HepG2 (cell line): ENCODE measurements around the gene SMAD3. TPM values are rescaled to one million over a fixed set of nuclear protein-coding genes. Genes with fewer than 3 reads are reported as not detected.
A peak's percentile ranks its signal among the peaks of the same experiment; 100 is the strongest.

Experiments
- EP300 ChIP-seq, 3 experiments: sonication (generic) in 1 of 3; formaldehyde crosslinking in 1 of 3; IDR thresholded peaks; 2 replicates each; pipeline versions ENCODE4 v1.5.1 to v1.6.1; 2011 to 2020; ENCODE audit warnings: low read depth in 2 of 3, low read length in 2 of 3, borderline replicate concordance in 1 of 3, improper control_type of control experiment in 1 of 3, mild to moderate bottlenecking in 1 of 3, missing genetic modification reagents in 1 of 3, moderate library complexity in 1 of 3
- ETV5 ChIP-seq: IDR thresholded peaks from 2 replicates; pipeline ENCODE4 v1.6.1; 2018; ENCODE audit warnings: missing biosample characterization, missing genetic modification reagents, inconsistent platforms, borderline replicate concordance
- FOXA3 ChIP-seq: IDR thresholded peaks from 2 replicates; pipeline ENCODE4 v1.6.1; 2016; ENCODE audit warnings: missing genetic modification reagents, missing compliant biosample characterization
- HES4 ChIP-seq: sonication (generic); formaldehyde crosslinking; IDR thresholded peaks from 2 replicates; pipeline ENCODE4 v1.9.0; 2021; ENCODE audit warnings: mild to moderate bottlenecking, missing genetic modification reagents, borderline replicate concordance
- MZF1 ChIP-seq: sonication (generic); formaldehyde crosslinking; IDR thresholded peaks from 2 replicates; pipeline ENCODE4 v1.8.1; 2023; ENCODE audit warnings: mild to moderate bottlenecking, missing genetic modification reagents, borderline replicate concordance
- NFE2L1 ChIP-seq: sonication (generic); formaldehyde crosslinking; IDR thresholded peaks from 2 replicates; pipeline ENCODE4 v1.4.0; 2020; ENCODE audit warnings: missing genetic modification reagents, mild to moderate bottlenecking, borderline replicate concordance
- PHF21A ChIP-seq: sonication (generic); formaldehyde crosslinking; IDR thresholded peaks from 2 replicates; pipeline ENCODE4 v1.5.0; 2020; ENCODE audit warnings: mild to moderate bottlenecking, missing genetic modification reagents
- PHF5A ChIP-seq: IDR thresholded peaks from one replicate; pipeline ENCODE4 v1.6.1; 2018; ENCODE audit warnings: low read depth, missing genetic modification reagents; ENCODE audit not compliant: unreplicated experiment
- POGZ ChIP-seq: sonication (generic); formaldehyde crosslinking; IDR thresholded peaks from 2 replicates; pipeline ENCODE4 v1.4.0; 2020; ENCODE audit warnings: mild to moderate bottlenecking, missing genetic modification reagents
- POLR2G ChIP-seq: fragments of 200-400 bp; formaldehyde crosslinking; IDR thresholded peaks from 2 replicates; pipeline ENCODE4 v1.6.1; 2018; ENCODE audit warnings: mild to moderate bottlenecking, low read depth, low read length, moderate library complexity
- RARA ChIP-seq: IDR thresholded peaks from 2 replicates; pipeline ENCODE4 v1.6.1; 2016; ENCODE audit warnings: missing genetic modification reagents, missing compliant biosample characterization
- RFX3 ChIP-seq: IDR thresholded peaks from 2 replicates; pipeline ENCODE4 v1.6.1; 2016; ENCODE audit warnings: missing biosample characterization, missing genetic modification reagents
- SKI ChIP-seq: fragments of 450-650 bp; IDR thresholded peaks from one replicate; pipeline ENCODE4 v1.6.1; 2018; ENCODE audit warnings: mild to moderate bottlenecking; ENCODE audit not compliant: partially characterized antibody
- SP5 ChIP-seq: IDR thresholded peaks from 2 replicates; pipeline ENCODE4 v1.6.1; 2016; ENCODE audit warnings: low read depth, borderline replicate concordance
- ZBTB38 ChIP-seq: sonication (generic); formaldehyde crosslinking; IDR thresholded peaks from 2 replicates; pipeline ENCODE4 v1.5.1; 2020; ENCODE audit warnings: mild to moderate bottlenecking, missing genetic modification reagents
- ZEB1 ChIP-seq: IDR thresholded peaks from 2 replicates; pipeline ENCODE4 v1.6.1; 2012; ENCODE audit warnings: mild to moderate bottlenecking, low read depth, inconsistent platforms; ENCODE audit not compliant: insufficient replicate concordance
- ZNF205 ChIP-seq: IDR thresholded peaks from 2 replicates; pipeline ENCODE4 v1.6.1; 2018; ENCODE audit warnings: missing biosample characterization, missing genetic modification reagents
- ZNF274 ChIP-seq: sonication (generic); formaldehyde crosslinking; IDR thresholded peaks from 2 replicates; pipeline ENCODE4 v1.5.1; 2020; ENCODE audit warnings: mild to moderate bottlenecking, missing genetic modification reagents
- ZNF510 ChIP-seq: sonication (generic); formaldehyde crosslinking; IDR thresholded peaks from 2 replicates; pipeline ENCODE4 v1.4.0; 2020; ENCODE audit warnings: low read depth, mild to moderate bottlenecking, missing genetic modification reagents
- ZSCAN25 ChIP-seq: sonication (generic); formaldehyde crosslinking; IDR thresholded peaks from 2 replicates; pipeline ENCODE4 v1.8.0; 2022; ENCODE audit warnings: mild to moderate bottlenecking, missing genetic modification reagents
- polyA plus RNA-seq, 8 experiments: library from polyadenylated mRNA; depleted of rRNA in 3 of 8; stranded (reverse) in 7 of 8; unstranded in 1 of 8; fragments of >200 nt; fragmentation: Illumina TruSeq in 4 of 8; extraction: Trizol in 4 of 8; gene quantifications; 2 replicates each; pipeline versions ENCODE4 v1.2.1 to v1.2.3, GENCODE V29; 2011 to 2016; ENCODE audit warnings: low read depth in 4 of 8, missing spikeins in 1 of 8, mixed read lengths in 1 of 8; ENCODE audit not compliant: insufficient read depth in 1 of 8
- total RNA-seq, 5 experiments: library from RNA; depleted of rRNA; stranded (reverse); fragments of >200 nt; fragmentation: Illumina TruSeq; extraction: Trizol; gene quantifications; 2 replicates each; pipeline ENCODE4 v1.2.3, GENCODE V29; 2016; ENCODE audit warnings: low read depth in 1 of 5
- TF ChIP-seq, protein P1 (sequence below): sonication (generic); formaldehyde crosslinking; IDR thresholded peaks from 2 replicates; pipeline ENCODE4 v1.4.0; 2020; ENCODE audit warnings: missing genetic modification reagents, mild to moderate bottlenecking, borderline replicate concordance
- TF ChIP-seq, protein P2 (sequence below): IDR thresholded peaks from 2 replicates; pipeline ENCODE4 v1.6.1; 2016; ENCODE audit warnings: mild to moderate bottlenecking
- TF ChIP-seq, protein P3 (sequence below): sonication (generic); formaldehyde crosslinking; IDR thresholded peaks from 2 replicates; pipeline ENCODE4 v1.4.0; 2020; ENCODE audit warnings: mild to moderate bottlenecking, missing genetic modification reagents

The SMAD3 gene
- total and polyA plus RNA-seq, 2 of the 13 experiments (the other 11 are each of a cell fraction or from before 2014, with no cell fraction given): 8.6 to 56.3 TPM

DNA sequence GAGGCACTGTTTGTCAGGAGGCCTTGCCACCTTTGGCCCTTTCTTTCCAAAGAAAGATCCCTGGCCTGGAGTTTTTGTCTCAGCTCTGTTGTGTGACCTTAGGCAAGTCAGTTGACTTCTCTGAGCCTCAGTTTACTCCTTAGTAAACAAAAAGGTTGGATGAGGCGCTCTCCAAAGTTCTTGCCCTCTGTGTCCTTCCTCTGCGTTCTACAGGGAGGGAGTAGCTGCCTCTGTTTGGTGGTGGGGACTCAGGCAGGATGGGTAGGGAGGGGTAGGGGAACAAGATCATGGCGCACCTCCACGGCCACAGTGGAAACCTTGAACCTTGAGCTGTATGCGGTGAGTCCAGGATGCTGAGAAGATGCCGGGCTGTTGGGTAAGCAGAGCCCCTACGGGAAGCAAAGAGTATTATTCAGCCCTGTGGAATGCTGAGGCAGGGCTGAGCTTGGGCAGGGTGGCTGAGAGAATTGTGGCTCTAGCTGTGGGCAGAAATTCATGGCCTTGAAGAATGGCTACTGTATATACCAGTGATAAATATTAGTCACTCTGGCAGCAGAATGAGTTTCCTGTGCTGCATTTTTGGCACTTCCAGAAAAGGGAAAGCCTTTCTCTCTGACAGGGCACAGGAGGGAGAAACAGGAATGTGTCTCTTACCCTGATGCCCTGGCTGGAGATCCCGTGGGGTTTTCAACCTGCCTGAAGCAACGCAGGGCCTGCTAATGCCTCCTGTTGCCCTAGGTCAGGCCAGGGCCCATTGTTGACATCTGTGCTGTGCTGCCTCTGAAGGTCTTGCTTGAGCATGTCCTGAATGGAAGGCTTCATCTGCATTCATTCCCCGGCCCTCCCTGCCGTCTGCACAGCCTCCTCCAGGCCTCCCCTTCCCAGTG lies 39.9 kb downstream of the SMAD3 start (continued):
- no peak for TF ChIP-seq RFX3 (CRISPR knock-in tag)
- no peak for TF ChIP-seq ZNF274
- TF ChIP-seq ZBTB38: peak; percentile 72
- TF ChIP-seq FOXA3 (CRISPR knock-in tag): peak; percentile 75
- 0 out of 2 replicates have a peak, but pooled peaks have one; percentile 58 for TF ChIP-seq ZNF205 (CRISPR knock-in tag)
- TF ChIP-seq, protein P1, sequence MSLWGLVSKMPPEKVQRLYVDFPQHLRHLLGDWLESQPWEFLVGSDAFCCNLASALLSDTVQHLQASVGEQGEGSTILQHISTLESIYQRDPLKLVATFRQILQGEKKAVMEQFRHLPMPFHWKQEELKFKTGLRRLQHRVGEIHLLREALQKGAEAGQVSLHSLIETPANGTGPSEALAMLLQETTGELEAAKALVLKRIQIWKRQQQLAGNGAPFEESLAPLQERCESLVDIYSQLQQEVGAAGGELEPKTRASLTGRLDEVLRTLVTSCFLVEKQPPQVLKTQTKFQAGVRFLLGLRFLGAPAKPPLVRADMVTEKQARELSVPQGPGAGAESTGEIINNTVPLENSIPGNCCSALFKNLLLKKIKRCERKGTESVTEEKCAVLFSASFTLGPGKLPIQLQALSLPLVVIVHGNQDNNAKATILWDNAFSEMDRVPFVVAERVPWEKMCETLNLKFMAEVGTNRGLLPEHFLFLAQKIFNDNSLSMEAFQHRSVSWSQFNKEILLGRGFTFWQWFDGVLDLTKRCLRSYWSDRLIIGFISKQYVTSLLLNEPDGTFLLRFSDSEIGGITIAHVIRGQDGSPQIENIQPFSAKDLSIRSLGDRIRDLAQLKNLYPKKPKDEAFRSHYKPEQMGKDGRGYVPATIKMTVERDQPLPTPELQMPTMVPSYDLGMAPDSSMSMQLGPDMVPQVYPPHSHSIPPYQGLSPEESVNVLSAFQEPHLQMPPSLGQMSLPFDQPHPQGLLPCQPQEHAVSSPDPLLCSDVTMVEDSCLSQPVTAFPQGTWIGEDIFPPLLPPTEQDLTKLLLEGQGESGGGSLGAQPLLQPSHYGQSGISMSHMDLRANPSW (CRISPR knock-in tag): no peak
- peak; percentile 73; the same call in 1 of the 2 replicates for TF ChIP-seq ZSCAN25 (CRISPR knock-in tag)
- TF ChIP-seq, protein P2, sequence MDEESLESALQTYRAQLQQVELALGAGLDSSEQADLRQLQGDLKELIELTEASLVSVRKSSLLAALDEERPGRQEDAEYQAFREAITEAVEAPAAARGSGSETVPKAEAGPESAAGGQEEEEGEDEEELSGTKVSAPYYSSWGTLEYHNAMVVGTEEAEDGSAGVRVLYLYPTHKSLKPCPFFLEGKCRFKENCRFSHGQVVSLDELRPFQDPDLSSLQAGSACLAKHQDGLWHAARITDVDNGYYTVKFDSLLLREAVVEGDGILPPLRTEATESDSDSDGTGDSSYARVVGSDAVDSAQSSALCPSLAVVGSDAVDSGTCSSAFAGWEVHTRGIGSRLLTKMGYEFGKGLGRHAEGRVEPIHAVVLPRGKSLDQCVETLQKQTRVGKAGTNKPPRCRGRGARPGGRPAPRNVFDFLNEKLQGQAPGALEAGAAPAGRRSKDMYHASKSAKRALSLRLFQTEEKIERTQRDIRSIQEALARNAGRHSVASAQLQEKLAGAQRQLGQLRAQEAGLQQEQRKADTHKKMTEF (CRISPR knock-in tag): peak; percentile 84
- TF ChIP-seq ZEB1: no peak
- peak; percentile 51 to 87; a peak in 3 of 4 replicates for TF ChIP-seq EP300 (IDR thresholded peaks at IDR 0.05; ENCODE audit: low read depth in 2 of 2, low read length in 2 of 2)
- peak; percentile 93 for TF ChIP-seq EP300 (CRISPR knock-in tag; IDR thresholded peaks at IDR 0.05; ENCODE audit: borderline replicate concordance)
- TF ChIP-seq POGZ (CRISPR knock-in tag): peak; percentile 76; the same call in 1 of the 2 replicates
- TF ChIP-seq POLR2G: peak; percentile 23; the same call in 1 of the 2 replicates
- TF ChIP-seq HES4 (CRISPR knock-in tag): no peak
- peak; percentile 91 for TF ChIP-seq RARA (CRISPR knock-in tag)
- peak; percentile 80 for TF ChIP-seq PHF21A (CRISPR knock-in tag)
- TF ChIP-seq NFE2L1 (CRISPR knock-in tag): no peak
- TF ChIP-seq SP5 (CRISPR knock-in tag): peak; percentile 40; the same call in 1 of the 2 replicates
- TF ChIP-seq, protein P3, sequence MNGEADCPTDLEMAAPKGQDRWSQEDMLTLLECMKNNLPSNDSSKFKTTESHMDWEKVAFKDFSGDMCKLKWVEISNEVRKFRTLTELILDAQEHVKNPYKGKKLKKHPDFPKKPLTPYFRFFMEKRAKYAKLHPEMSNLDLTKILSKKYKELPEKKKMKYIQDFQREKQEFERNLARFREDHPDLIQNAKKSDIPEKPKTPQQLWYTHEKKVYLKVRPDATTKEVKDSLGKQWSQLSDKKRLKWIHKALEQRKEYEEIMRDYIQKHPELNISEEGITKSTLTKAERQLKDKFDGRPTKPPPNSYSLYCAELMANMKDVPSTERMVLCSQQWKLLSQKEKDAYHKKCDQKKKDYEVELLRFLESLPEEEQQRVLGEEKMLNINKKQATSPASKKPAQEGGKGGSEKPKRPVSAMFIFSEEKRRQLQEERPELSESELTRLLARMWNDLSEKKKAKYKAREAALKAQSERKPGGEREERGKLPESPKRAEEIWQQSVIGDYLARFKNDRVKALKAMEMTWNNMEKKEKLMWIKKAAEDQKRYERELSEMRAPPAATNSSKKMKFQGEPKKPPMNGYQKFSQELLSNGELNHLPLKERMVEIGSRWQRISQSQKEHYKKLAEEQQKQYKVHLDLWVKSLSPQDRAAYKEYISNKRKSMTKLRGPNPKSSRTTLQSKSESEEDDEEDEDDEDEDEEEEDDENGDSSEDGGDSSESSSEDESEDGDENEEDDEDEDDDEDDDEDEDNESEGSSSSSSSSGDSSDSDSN (CRISPR knock-in tag): peak; percentile 32; the same call in 1 of the 2 replicates
- TF ChIP-seq ETV5: peak; percentile 80; the same call in 1 of the 2 replicates
- peak; percentile 81; the same call in 1 of the 2 replicates for TF ChIP-seq MZF1 (CRISPR knock-in tag)
- TF ChIP-seq ZNF510 (CRISPR knock-in tag): no peak
- TF ChIP-seq SKI: peak; percentile 67
- no peak for TF ChIP-seq PHF5A
